HepG2 (cell line): ENCODE measurements around the gene IL1RL2. TPM values are rescaled to one million over a fixed set of nuclear protein-coding genes. Genes with fewer than 3 reads are reported as not detected.
A peak's percentile ranks its signal among the peaks of the same experiment; 100 is the strongest.

ENCODE experiments used
- ATAC-seq: fragments of 200-7000 bp; cut with Tn5 transposase; 3 replicates; pipeline ENCODE4 v1.9.1; 2020; ENCODE audit warnings: mild to moderate bottlenecking, moderate library complexity
- BruUV-seq: library from RNA; stranded (reverse); fragments of 400-500 nt; replicated peaks from 2 replicates; lab custom pipeline; 2021; lab: Mats Ljungman, UMichigan
- CTCF ChIA-PET: fragments of 300-600 bp; formaldehyde crosslinking; extraction: SDS; loops from one replicate; lab custom pipeline; 2021; ENCODE audit warnings: low total read pairs, inconsistent platforms, low intra/inter-chr PET ratio; lab: Yijun Ruan, JAX
- POLR2A ChIA-PET: fragments of 350-600 bp; sonication (Branson Sonifier 250); formaldehyde crosslinking; loops from one replicate; lab custom pipeline; 2020; ENCODE audit warnings: antibody characterized with exemption, inconsistent platforms; lab: Yijun Ruan, JAX
- DNase-seq: peaks from one replicate; pipeline ENCODE4 v3.0.0-alpha.2; 2015; ENCODE audit warnings: low spot score
- FAIRE-seq: peaks from 3 replicates; lab custom pipeline; 2011; peaks lifted over from hg19 to GRCh38; lab: Jason Lieb, UNC
- H2AFZ ChIP-seq: one replicate; pipeline ENCODE4 v1.6.1; 2011; ENCODE audit warnings: low read length, inconsistent platforms
- H3K27ac ChIP-seq: fragments of 300-600 bp; 3 replicates; pipeline ENCODE4 v1.8.0; 2011; ENCODE audit warnings: mixed run types, mild to moderate bottlenecking, mixed read lengths, low read length, inconsistent platforms; ENCODE audit not compliant: insufficient read depth; ENCODE audit errors: extremely low read length
- H3K27me3 ChIP-seq, 2 experiments: fragments of 200-600 bp in 1 of 2; 2 replicates in 1 of 2; 3 replicates in 1 of 2; pipeline versions ENCODE4 v1.6.0 to v1.8.0; 2011; ENCODE audit warnings: low read length in 2 of 2, mild to moderate bottlenecking in 2 of 2, moderate library complexity in 2 of 2, inconsistent platforms in 1 of 2; ENCODE audit not compliant: insufficient read depth in 2 of 2, control insufficient read depth in 1 of 2
- H3K36me3 ChIP-seq, 2 experiments: fragments of 200-600 bp in 1 of 2; replicated peaks in 1 of 2; 2 replicates in 1 of 2; 3 replicates in 1 of 2; pipeline versions ENCODE4 v1.5.1 to v1.8.0; 2011; ENCODE audit warnings: low read length in 2 of 2, inconsistent platforms in 1 of 2; ENCODE audit not compliant: insufficient read depth in 2 of 2, control insufficient read depth in 1 of 2
- H3K4me1 ChIP-seq: 2 replicates; pipeline ENCODE4 v1.5.1; 2012; ENCODE audit warnings: low read length, inconsistent platforms; ENCODE audit not compliant: insufficient read depth
- H3K4me2 ChIP-seq: 2 replicates; pipeline ENCODE4 v1.6.0; 2011; ENCODE audit warnings: low read depth, low read length, inconsistent platforms
- H3K4me3 ChIP-seq, 3 experiments: fragments of 200-600 bp in 1 of 3; sonication (generic), shearing (Covaris generic) in 1 of 3; replicated peaks in 1 of 3; 2 replicates each; pipeline ENCODE4 v1.5.1; 2011 to 2016; ENCODE audit warnings: low read length in 3 of 3, inconsistent platforms in 2 of 3, low read depth in 2 of 3, mild to moderate bottlenecking in 2 of 3, control low read depth in 1 of 3, mixed read lengths in 1 of 3; ENCODE audit not compliant: insufficient read depth in 1 of 3
- H3K79me2 ChIP-seq: one replicate; pipeline ENCODE4 v1.6.1; 2011; ENCODE audit warnings: low read length, inconsistent platforms; ENCODE audit not compliant: insufficient read depth
- H3K9ac ChIP-seq: 2 replicates; pipeline ENCODE4 v1.6.0; 2011; ENCODE audit warnings: mild to moderate bottlenecking, low read depth, low read length, inconsistent platforms; ENCODE audit not compliant: insufficient read depth
- H3K9me3 ChIP-seq: 2 replicates; pipeline ENCODE4 v1.5.1; 2012; ENCODE audit warnings: mild to moderate bottlenecking, low read length
- H4K20me1 ChIP-seq: 2 replicates; pipeline ENCODE4 v1.6.0; 2011; ENCODE audit warnings: inconsistent platforms, mild to moderate bottlenecking, low read length, moderate library complexity; ENCODE audit not compliant: insufficient read depth
- GATAD2A ChIP-seq: IDR thresholded peaks from 2 replicates; pipeline ENCODE4 v1.6.1; 2016
- MIER2 ChIP-seq: IDR thresholded peaks from 2 replicates; pipeline ENCODE4 v1.6.1; 2016; ENCODE audit warnings: missing biosample characterization, missing genetic modification reagents
- MIXL1 ChIP-seq: IDR thresholded peaks from 2 replicates; pipeline ENCODE4 v1.6.1; 2016
- RARA ChIP-seq: IDR thresholded peaks from 2 replicates; pipeline ENCODE4 v1.6.1; 2016; ENCODE audit warnings: missing genetic modification reagents, missing compliant biosample characterization
- REPIN1 ChIP-seq: sonication (generic); formaldehyde crosslinking; IDR thresholded peaks from 2 replicates; pipeline ENCODE4 v1.8.0; 2022; ENCODE audit warnings: missing genetic modification reagents, low read depth, mild to moderate bottlenecking, borderline replicate concordance
- YEATS4 ChIP-seq: sonication (generic); formaldehyde crosslinking; IDR thresholded peaks from 2 replicates; pipeline ENCODE4 v1.4.0; 2020; ENCODE audit warnings: missing genetic modification reagents, borderline replicate concordance
- ZNF326 ChIP-seq: sonication (generic); formaldehyde crosslinking; IDR thresholded peaks from 2 replicates; pipeline ENCODE4 v1.4.0; 2020; ENCODE audit warnings: missing genetic modification reagents, borderline replicate concordance
- ZNF333 ChIP-seq: sonication (generic); formaldehyde crosslinking; IDR thresholded peaks from 2 replicates; pipeline ENCODE4 v1.4.0; 2020; ENCODE audit warnings: mild to moderate bottlenecking, missing genetic modification reagents, borderline replicate concordance
- ZNF484 ChIP-seq: sonication (generic); formaldehyde crosslinking; IDR thresholded peaks from 2 replicates; pipeline ENCODE4 v1.5.1; 2020; ENCODE audit warnings: mild to moderate bottlenecking, low read depth, missing genetic modification reagents, borderline replicate concordance
- ZNF552 ChIP-seq: sonication (generic); formaldehyde crosslinking; IDR thresholded peaks from 2 replicates; pipeline ENCODE4 v1.9.0; 2022; ENCODE audit warnings: missing genetic modification reagents, mild to moderate bottlenecking, borderline replicate concordance
- ZNF710 ChIP-seq: sonication (generic); formaldehyde crosslinking; IDR thresholded peaks from 2 replicates; pipeline ENCODE4 v1.5.0; 2020; ENCODE audit warnings: mild to moderate bottlenecking, missing genetic modification reagents, borderline replicate concordance
- WGBS: methylation state at CpG from one replicate; pipeline ENCODE4 v1.1.6; 2017; ENCODE audit warnings: low lambda C conversion rate; 5-methylcytosine and 5-hydroxymethylcytosine counted together
- in situ Hi-C: cut with HindIII; loops from 2 replicates; pipeline ENCODE4 v1.10.0; 2017; ENCODE audit warnings: low pct_unique_long_range_greater_than_20kb; ENCODE audit not compliant: extremely low pct_ligation_motif_present
- intact Hi-C: fragments of 100-400 bp; cut with micrococcal nuclease; formaldehyde crosslinking; loops from one replicate; pipeline ENCODE4 v1.10.0; 2022; ENCODE audit not compliant: unreplicated experiment
- polyA plus RNA-seq, 8 experiments: library from polyadenylated mRNA; depleted of rRNA in 3 of 8; stranded (reverse) in 7 of 8; unstranded in 1 of 8; fragments of >200 nt; fragmentation: Illumina TruSeq in 4 of 8; extraction: Trizol in 4 of 8; gene quantifications; 2 replicates each; pipeline versions ENCODE4 v1.2.1 to v1.2.3, GENCODE V29; 2011 to 2016; ENCODE audit warnings: low read depth in 4 of 8, missing spikeins in 1 of 8, mixed read lengths in 1 of 8; ENCODE audit not compliant: insufficient read depth in 1 of 8
- total RNA-seq, 5 experiments: library from RNA; depleted of rRNA; stranded (reverse); fragments of >200 nt; fragmentation: Illumina TruSeq; extraction: Trizol; gene quantifications; 2 replicates each; pipeline ENCODE4 v1.2.3, GENCODE V29; 2016; ENCODE audit warnings: low read depth in 1 of 5
- TF ChIP-seq, protein P1 (sequence below): sonication (generic); formaldehyde crosslinking; IDR thresholded peaks from 2 replicates; pipeline ENCODE4 v1.5.0; 2020; ENCODE audit warnings: missing genetic modification reagents

IL1RL2 gene
- total and polyA plus RNA-seq, 2 of the 13 experiments (the other 11 are each of a cell fraction or from before 2014, with no cell fraction given), result 0.03 TPM; not detected in 1

DNA sequence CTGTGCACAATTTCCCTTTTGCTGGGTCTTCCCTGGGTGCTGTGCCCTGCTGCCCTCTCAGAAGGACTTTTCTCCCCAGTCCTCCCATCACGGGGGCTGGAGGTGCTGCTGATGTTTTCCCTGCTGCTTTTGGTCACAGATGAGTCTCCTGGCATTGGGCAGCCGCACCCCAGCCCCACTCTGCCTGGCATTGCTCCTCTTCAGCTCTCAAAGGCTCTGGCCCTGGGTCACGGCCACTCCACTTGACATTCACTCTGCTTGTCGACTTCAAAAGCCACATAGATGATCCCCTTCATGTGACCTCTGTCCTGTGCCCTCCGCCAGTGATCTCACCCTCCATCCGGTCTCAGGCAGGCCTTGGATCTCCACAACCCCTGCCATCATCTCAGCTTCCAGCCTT lies 81.0 kb downstream of the IL1RL2 start:
- Histone ChIP-seq H3K9me3 (no peaks in the 10 kb centered on the region), H3K4me1 (no peaks in the 10 kb centered on the region), H3K27ac (no peak overlapping the region), H3K79me2 (no peaks in the 10 kb centered on the region), H3K36me3 (no peaks in the 10 kb centered on the region), H3K4me3 (no peak overlapping the region), H3K27me3 (peaks cover 0 to 26% of the 10 kb centered on the region in 2 experiments; a peak in 3 of 5 replicates), H2AFZ (no peak overlapping the region), H3K4me2 (no peak overlapping the region), H3K9ac (no peak overlapping the region), H4K20me1 (no peaks in the 10 kb centered on the region)
- WGBS, result 3% methylated on average over 6 of the region's 6 CpGs
- DNase-seq, result no peak
- BruUV-seq, result no TSS peak
- peak; percentile 52; the same call in 2 of the 3 replicates for ATAC-seq
- intact Hi-C loops (no loop called here), in situ Hi-C loops (no loop called here)
- TF ChIP-seq ZNF710 (CRISPR knock-in tag), result no peak
- no peak for TF ChIP-seq MIXL1 (CRISPR knock-in tag)
- no peak for TF ChIP-seq GATAD2A (CRISPR knock-in tag)
- TF ChIP-seq RARA, result 0 out of 2 replicates have a peak, but pooled peaks have one; percentile 29
- no peak for FAIRE-seq
- CTCF ChIA-PET, result no interaction called here
- POLR2A ChIA-PET, result no interaction called here

GRCh38 chr2:102268510-102269199 lies 81.8 kb downstream of the IL1RL2 start:
- Histone ChIP-seq H3K9ac (no peak overlapping the region), H3K79me2 (no peaks in the 10 kb centered on the region), H3K36me3 (no peaks in the 10 kb centered on the region), H3K9me3 (no peaks in the 10 kb centered on the region), H3K27me3 (peaks cover 0 to 25% of the 10 kb centered on the region in 2 experiments; a peak in 3 of 5 replicates), H4K20me1 (no peaks in the 10 kb centered on the region), H3K4me3 (no peak overlapping the region), H3K27ac (no peak overlapping the region), H2AFZ (no peak overlapping the region), H3K4me1 (no peaks in the 10 kb centered on the region), H3K4me2 (no peak overlapping the region)
- no peak for ATAC-seq
- TF ChIP-seq, protein P1, sequence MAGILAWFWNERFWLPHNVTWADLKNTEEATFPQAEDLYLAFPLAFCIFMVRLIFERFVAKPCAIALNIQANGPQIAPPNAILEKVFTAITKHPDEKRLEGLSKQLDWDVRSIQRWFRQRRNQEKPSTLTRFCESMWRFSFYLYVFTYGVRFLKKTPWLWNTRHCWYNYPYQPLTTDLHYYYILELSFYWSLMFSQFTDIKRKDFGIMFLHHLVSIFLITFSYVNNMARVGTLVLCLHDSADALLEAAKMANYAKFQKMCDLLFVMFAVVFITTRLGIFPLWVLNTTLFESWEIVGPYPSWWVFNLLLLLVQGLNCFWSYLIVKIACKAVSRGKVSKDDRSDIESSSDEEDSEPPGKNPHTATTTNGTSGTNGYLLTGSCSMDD (CRISPR knock-in tag), result no peak
- TF ChIP-seq ZNF552 (CRISPR knock-in tag), result no peak
- TF ChIP-seq ZNF333 (CRISPR knock-in tag), result no peak
- no peak for TF ChIP-seq MIER2 (CRISPR knock-in tag)
- TF ChIP-seq REPIN1 (CRISPR knock-in tag), result no peak
- TF ChIP-seq ZNF484 (CRISPR knock-in tag), result no peak
- TF ChIP-seq ZNF326 (CRISPR knock-in tag), result no peak
- TF ChIP-seq YEATS4 (CRISPR knock-in tag), result no peak
- no TSS peak for BruUV-seq
- in situ Hi-C loops, result no loop called here
- DNase-seq, result no peak
- 69% methylated on average over 4 of the region's 4 CpGs for WGBS
- intact Hi-C loops, result no loop called here
- ChIA-PET CTCF (no interaction called here), POLR2A (no interaction called here)
- FAIRE-seq, result no peak
